A673 (cell line): Measurements from ENCODE around the gene ZMYM4. TPM values are rescaled to one million over a fixed set of nuclear protein-coding genes. Genes with fewer than 3 reads are reported as not detected.

Experiments
- BruUV-seq: library from RNA; stranded (reverse); fragments of 400-500 nt; replicated peaks from 2 replicates; lab custom pipeline; 2021; lab: Mats Ljungman, UMichigan
- CTCF ChIA-PET: fragments of 300-600 bp; sonication (Branson Sonifier 250); formaldehyde crosslinking; loops from one replicate; lab custom pipeline; 2022; ENCODE audit warnings: antibody characterized with exemption; lab: Charles Lee
- POLR2A ChIA-PET: fragments of 300-600 bp; sonication (Branson Sonifier 250); formaldehyde crosslinking; loops from one replicate; lab custom pipeline; 2022; ENCODE audit warnings: antibody characterized with exemption; ENCODE audit not compliant: low non-redundant PET; lab: Charles Lee
- DNase-seq: peaks from one replicate; pipeline ENCODE4 v3.0.0-alpha.2; 2015; ENCODE audit warnings: low spot score
- H3K27ac ChIP-seq: fragments of 200-600 bp; sonication (generic); 2 replicates; pipeline ENCODE4 v1.5.1; 2016; ENCODE audit warnings: mixed run types, low read depth, mild to moderate bottlenecking, mixed read lengths, antibody characterized with exemption, low read length; ENCODE audit not compliant: poor library complexity, severe bottlenecking
- H3K27me3 ChIP-seq: fragments of 200-600 bp; sonication (generic); replicated peaks from 2 replicates; pipeline ENCODE4 v1.6.1; 2017; ENCODE audit warnings: mixed run types, low read depth, mild to moderate bottlenecking, mixed read lengths, antibody characterized with exemption, low read length; ENCODE audit not compliant: insufficient read depth, poor library complexity
- H3K36me3 ChIP-seq: fragments of 200-600 bp; sonication (generic); 2 replicates; pipeline ENCODE4 v1.6.1; 2016; ENCODE audit warnings: mixed run types, mild to moderate bottlenecking, mixed read lengths, antibody characterized with exemption, low read length; ENCODE audit not compliant: insufficient read depth, poor library complexity, severe bottlenecking
- H3K4me1 ChIP-seq: fragments of 200-600 bp; sonication (generic); 2 replicates; pipeline ENCODE4 v1.6.1; 2017; ENCODE audit warnings: mixed run types, mild to moderate bottlenecking, mixed read lengths, antibody characterized with exemption, low read length; ENCODE audit not compliant: insufficient read depth, poor library complexity, severe bottlenecking
- H3K4me3 ChIP-seq: fragments of 200-600 bp; sonication (generic); 2 replicates; pipeline ENCODE4 v1.5.1; 2016; ENCODE audit warnings: low read depth, mixed run types, mild to moderate bottlenecking, mixed read lengths, low read length; ENCODE audit not compliant: poor library complexity, severe bottlenecking
- H3K9me3 ChIP-seq: fragments of 200-600 bp; sonication (generic); 2 replicates; pipeline ENCODE4 v1.6.1; 2016; ENCODE audit warnings: mixed run types, low read depth, mild to moderate bottlenecking, mixed read lengths, antibody characterized with exemption, low read length; ENCODE audit not compliant: poor library complexity, severe bottlenecking
- EZH2 ChIP-seq: fragments of 200-600 bp; sonication (generic); IDR thresholded peaks from 2 replicates; pipeline ENCODE4 v1.6.1; 2017; ENCODE audit warnings: borderline replicate concordance, low read depth, mild to moderate bottlenecking, mixed read lengths, antibody characterized with exemption, low read length; ENCODE audit not compliant: poor library complexity, severe bottlenecking
- intact Hi-C: fragments of 100-400 bp; cut with micrococcal nuclease; formaldehyde crosslinking; loops from one replicate; pipeline ENCODE4 v1.10.0; 2022; ENCODE audit not compliant: unreplicated experiment
- total RNA-seq: library from RNA; stranded (reverse); gene quantifications from 2 replicates; pipeline ENCODE4 v1.2.3, GENCODE V29; 2021
- TF ChIP-seq, protein P1 (sequence below): fragments of 300-800, 200-600 bp; sonication (generic); conservative IDR thresholded peaks from 2 replicates; pipeline ENCODE4 v1.5.1; 2017; ENCODE audit warnings: low read depth, mild to moderate bottlenecking, antibody characterized with exemption, low read length, moderate library complexity, mixed read lengths

ZMYM4 gene
- total RNA-seq, 1 experiment from 2014 or later, result 83.5 TPM

DNA sequence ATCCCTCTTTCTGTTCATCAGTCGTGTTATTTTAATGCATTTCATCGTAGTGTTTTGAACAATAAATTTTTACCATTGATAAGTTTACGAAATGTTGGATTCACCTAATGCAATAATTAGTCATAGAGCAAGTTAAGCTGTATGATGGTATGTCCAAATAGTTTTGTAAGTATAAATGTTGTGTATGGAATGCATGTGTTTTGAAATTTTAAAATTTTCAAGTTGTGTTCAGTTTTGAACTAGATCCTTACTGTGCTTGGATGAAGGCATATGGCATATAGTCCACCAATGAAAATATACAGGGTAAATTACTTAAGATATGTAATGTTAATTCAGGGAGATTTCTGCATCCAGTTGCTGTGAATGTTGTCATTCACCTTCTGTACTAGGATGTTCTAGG, 2.3 kb downstream of the ZMYM4 start:
- CTCF ChIA-PET, result no interaction called here
- POLR2A ChIA-PET, result no interaction called here
- H3K27me3 ChIP-seq, result no peaks in the 10 kb centered on the region
- H3K4me3 ChIP-seq, result no peak overlapping the region
- no peak overlapping the region for H3K27ac ChIP-seq
- no peak for DNase-seq
- intact Hi-C loops, result no loop called here
- BruUV-seq, result no TSS peak
- TF ChIP-seq EZH2, result no peak
- no peaks in the 10 kb centered on the region for H3K36me3 ChIP-seq
- H3K9me3 ChIP-seq, result no peaks in the 10 kb centered on the region
- peaks cover 3% of the 10 kb centered on the region for H3K4me1 ChIP-seq

DNA sequence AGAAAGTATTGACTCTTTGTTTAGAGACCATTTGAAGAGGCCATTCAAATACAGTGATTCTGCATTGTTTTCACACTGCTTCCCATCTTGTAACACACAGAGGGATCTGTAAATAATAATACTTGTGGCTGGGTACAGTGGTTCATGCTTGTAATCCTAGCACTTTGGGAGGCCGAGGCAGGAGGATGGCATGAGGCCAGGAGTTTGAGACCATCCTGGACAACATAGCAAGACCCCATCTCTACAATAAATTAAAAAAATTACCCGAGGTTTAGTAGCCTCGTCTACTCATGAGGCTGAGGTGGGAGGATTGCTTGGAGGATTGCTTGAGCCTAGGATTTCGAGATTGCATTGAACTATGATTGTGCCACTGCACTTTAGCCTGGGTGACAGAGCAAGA, 5.7 kb downstream of the ZMYM4 start:
- CTCF ChIA-PET, result no interaction called here
- BruUV-seq, result no TSS peak

DNA sequence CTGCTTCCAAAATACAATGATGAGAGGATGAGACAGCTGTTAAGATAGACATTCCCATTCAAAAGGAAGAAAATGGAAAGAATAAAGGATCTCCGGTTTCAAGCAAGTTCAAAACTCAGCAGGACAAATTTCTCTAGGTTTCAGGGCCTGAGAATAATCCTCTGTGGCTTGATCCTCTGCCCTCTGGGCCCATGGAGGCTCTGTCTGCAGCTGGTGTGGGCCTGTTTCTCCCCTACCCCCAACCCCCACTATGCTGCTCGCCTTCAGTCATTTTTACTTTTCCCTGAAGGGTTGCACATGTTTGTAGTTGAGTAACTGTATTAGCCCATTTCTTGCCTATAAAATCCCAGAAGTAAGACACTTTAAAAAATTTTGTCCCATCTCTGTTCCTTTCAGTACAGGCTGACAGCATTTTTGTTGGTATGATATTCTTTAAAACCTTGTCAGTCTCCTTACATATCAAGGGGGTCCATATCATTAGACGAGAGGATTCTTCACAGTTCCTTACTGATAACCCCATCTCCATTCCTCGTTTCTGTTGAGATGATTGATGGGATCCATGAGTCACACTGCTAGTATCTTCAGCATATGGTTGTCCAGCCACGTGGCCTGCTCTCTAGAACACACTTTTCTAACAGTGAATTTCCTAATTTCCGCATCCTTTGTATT, 10.5 kb downstream of the ZMYM4 start:
- Histone ChIP-seq H3K27ac (no peak overlapping the region), H3K36me3 (peaks cover 3% of the 10 kb centered on the region), H3K27me3 (no peaks in the 10 kb centered on the region), H3K4me3 (no peak overlapping the region), H3K4me1 (no peaks in the 10 kb centered on the region), H3K9me3 (peaks cover 3% of the 10 kb centered on the region)
- BruUV-seq, result no TSS peak
- POLR2A ChIA-PET, result no interaction called here
- DNase-seq, result no peak
- intact Hi-C loops, result no loop called here
- TF ChIP-seq, protein P1, sequence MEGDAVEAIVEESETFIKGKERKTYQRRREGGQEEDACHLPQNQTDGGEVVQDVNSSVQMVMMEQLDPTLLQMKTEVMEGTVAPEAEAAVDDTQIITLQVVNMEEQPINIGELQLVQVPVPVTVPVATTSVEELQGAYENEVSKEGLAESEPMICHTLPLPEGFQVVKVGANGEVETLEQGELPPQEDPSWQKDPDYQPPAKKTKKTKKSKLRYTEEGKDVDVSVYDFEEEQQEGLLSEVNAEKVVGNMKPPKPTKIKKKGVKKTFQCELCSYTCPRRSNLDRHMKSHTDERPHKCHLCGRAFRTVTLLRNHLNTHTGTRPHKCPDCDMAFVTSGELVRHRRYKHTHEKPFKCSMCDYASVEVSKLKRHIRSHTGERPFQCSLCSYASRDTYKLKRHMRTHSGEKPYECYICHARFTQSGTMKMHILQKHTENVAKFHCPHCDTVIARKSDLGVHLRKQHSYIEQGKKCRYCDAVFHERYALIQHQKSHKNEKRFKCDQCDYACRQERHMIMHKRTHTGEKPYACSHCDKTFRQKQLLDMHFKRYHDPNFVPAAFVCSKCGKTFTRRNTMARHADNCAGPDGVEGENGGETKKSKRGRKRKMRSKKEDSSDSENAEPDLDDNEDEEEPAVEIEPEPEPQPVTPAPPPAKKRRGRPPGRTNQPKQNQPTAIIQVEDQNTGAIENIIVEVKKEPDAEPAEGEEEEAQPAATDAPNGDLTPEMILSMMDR, result no peak
- TF ChIP-seq EZH2, result no peak
- CTCF ChIA-PET, result no interaction called here

More for the DNA sequence above, 5.7 kb downstream of the ZMYM4 start:
- H3K27ac ChIP-seq, result no peak overlapping the region
- no peaks in the 10 kb centered on the region for H3K27me3 ChIP-seq
- POLR2A ChIA-PET, result no interaction called here
- no peaks in the 10 kb centered on the region for H3K9me3 ChIP-seq
- TF ChIP-seq, protein P1, result no peak
- no peak for TF ChIP-seq EZH2
- H3K4me3 ChIP-seq, result no peak overlapping the region
- intact Hi-C loops, result no loop called here
- no peak for DNase-seq
- H3K4me1 ChIP-seq, result peaks cover 3% of the 10 kb centered on the region
- no peaks in the 10 kb centered on the region for H3K36me3 ChIP-seq

DNA sequence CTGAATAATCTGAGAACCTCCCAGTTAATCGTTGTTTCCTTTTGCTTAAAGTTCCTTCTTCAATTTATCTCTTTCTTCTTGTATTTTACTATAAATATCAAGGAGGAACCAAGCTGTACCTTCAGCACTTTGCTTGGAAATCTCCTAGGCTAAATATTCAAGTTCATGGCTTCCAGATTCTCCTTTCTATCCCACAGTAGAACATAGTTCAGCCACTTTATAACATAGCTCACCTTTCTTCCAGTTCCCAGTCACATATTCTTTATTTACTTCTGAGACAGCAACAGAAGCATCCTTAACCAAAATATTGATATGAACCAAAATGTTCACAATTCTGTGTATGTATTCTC, 11.0 kb downstream of the ZMYM4 start:
- intact Hi-C loops, result no loop called here
- Histone ChIP-seq H3K27ac (no peak overlapping the region), H3K4me1 (no peaks in the 10 kb centered on the region), H3K36me3 (peaks cover 7% of the 10 kb centered on the region), H3K4me3 (no peak overlapping the region), H3K9me3 (peaks cover 5% of the 10 kb centered on the region), H3K27me3 (no peaks in the 10 kb centered on the region)
- TF ChIP-seq EZH2, result no peak
- TF ChIP-seq, protein P1, result no peak
- ChIA-PET CTCF (no interaction called here), POLR2A (no interaction called here)
- BruUV-seq, result no TSS peak
- DNase-seq, result no peak
